IMR-90 (cell line): ENCODE measurements around the gene UBE2G1. TPM values are rescaled to one million over a fixed set of nuclear protein-coding genes. Genes with fewer than 3 reads are reported as not detected.

ENCODE experiments used
- ATAC-seq: fragments of 200-7000 bp; cut with Tn5 transposase; 2 replicates; pipeline ENCODE4 v1.9.1; 2020; ENCODE audit warnings: low read depth, mild to moderate bottlenecking, moderate library complexity
- BruUV-seq: library from RNA; stranded (reverse); fragments of 400-500 nt; replicated peaks from 2 replicates; lab custom pipeline; 2021; lab: Mats Ljungman, UMichigan
- CTCF ChIA-PET: fragments of 300-600 bp; formaldehyde crosslinking; extraction: SDS; loops from one replicate; lab custom pipeline; 2021; ENCODE audit warnings: antibody characterized with exemption; lab: Yijun Ruan, JAX
- POLR2A ChIA-PET: fragments of 300-600 bp; sonication (Branson Sonifier 250); formaldehyde crosslinking; loops from one replicate; lab custom pipeline; 2022; ENCODE audit warnings: antibody characterized with exemption; ENCODE audit not compliant: unreplicated experiment; lab: Charles Lee
- DNase-seq: peaks from one replicate; pipeline ENCODE4 v3.0.0; 2013
- H2AFZ ChIP-seq: replicated peaks from 2 replicates; pipeline ENCODE3; 2013; ENCODE audit warnings: low read length, mild to moderate bottlenecking; ENCODE audit not compliant: poor library complexity
- H2AK5ac ChIP-seq: 2 replicates; pipeline ENCODE4 v1.6.1; 2013; ENCODE audit warnings: low read depth, low read length, inconsistent platforms
- H2AK9ac ChIP-seq: replicated peaks from 2 replicates; pipeline ENCODE3; 2013; ENCODE audit warnings: mild to moderate bottlenecking, low read depth, low read length, moderate library complexity; ENCODE audit not compliant: poor library complexity
- H2BK120ac ChIP-seq: 2 replicates; pipeline ENCODE4 v1.6.1; 2013; ENCODE audit warnings: low read depth, low read length, inconsistent platforms
- H2BK15ac ChIP-seq: 3 replicates; pipeline ENCODE4 v1.6.1; 2013; ENCODE audit warnings: low read depth, low read length, inconsistent platforms
- H2BK20ac ChIP-seq: 2 replicates; pipeline ENCODE4 v1.6.1; 2013; ENCODE audit warnings: low read depth, mild to moderate bottlenecking, inconsistent platforms, low read length, moderate library complexity
- H2BK5ac ChIP-seq: 2 replicates; pipeline ENCODE4 v1.6.1; 2013; ENCODE audit warnings: mild to moderate bottlenecking, low read depth, low read length, inconsistent platforms; ENCODE audit not compliant: poor library complexity, severe bottlenecking
- H3K14ac ChIP-seq: replicated peaks from 2 replicates; pipeline ENCODE4 v1.6.1; 2013; ENCODE audit warnings: low read depth, low read length, inconsistent platforms
- H3K18ac ChIP-seq: 2 replicates; pipeline ENCODE4 v1.6.1; 2013; ENCODE audit warnings: low read depth, low read length, control low read depth
- H3K23ac ChIP-seq: 2 replicates; pipeline ENCODE4 v1.6.1; 2013; ENCODE audit warnings: low read depth, low read length, inconsistent platforms
- H3K27ac ChIP-seq: 2 replicates; pipeline ENCODE4 v1.5.1; 2013; ENCODE audit warnings: mild to moderate bottlenecking, control low read depth, low read length; ENCODE audit not compliant: insufficient read depth
- H3K27me3 ChIP-seq: 2 replicates; pipeline ENCODE4 v1.6.1; 2013; ENCODE audit warnings: low read length; ENCODE audit not compliant: control insufficient read depth, insufficient read depth
- H3K36me3 ChIP-seq: 2 replicates; pipeline ENCODE4 v1.6.1; 2013; ENCODE audit warnings: low read length, mixed read lengths; ENCODE audit not compliant: control insufficient read depth, insufficient read depth
- H3K4ac ChIP-seq: 2 replicates; pipeline ENCODE4 v1.6.1; 2013; ENCODE audit warnings: low read depth, low read length, inconsistent platforms
- H3K4me1 ChIP-seq: 2 replicates; pipeline ENCODE4 v1.6.1; 2013; ENCODE audit warnings: low read length, mixed read lengths; ENCODE audit not compliant: control insufficient read depth, insufficient read depth
- H3K4me2 ChIP-seq: 2 replicates; pipeline ENCODE4 v1.6.1; 2013; ENCODE audit warnings: low read depth, mild to moderate bottlenecking, control low read depth, low read length, moderate library complexity
- H3K4me3 ChIP-seq: 2 replicates; pipeline ENCODE4 v1.5.1; 2013; ENCODE audit warnings: low read depth, mild to moderate bottlenecking, control low read depth, low read length, moderate library complexity; ENCODE audit not compliant: insufficient read depth
- H3K56ac ChIP-seq: 2 replicates; pipeline ENCODE4 v1.6.1; 2013; ENCODE audit warnings: low read length, inconsistent platforms; ENCODE audit not compliant: insufficient read depth; ENCODE audit errors: extremely low read depth
- H3K79me1 ChIP-seq, 2 experiments: 2 replicates each; pipeline ENCODE4 v1.6.1; 2013; ENCODE audit warnings: low read length in 2 of 2, inconsistent platforms in 1 of 2, low read depth in 1 of 2
- H3K9ac ChIP-seq: 2 replicates; pipeline ENCODE4 v1.6.1; 2013; ENCODE audit warnings: low read depth, low read length, control low read depth
- H3K9me1 ChIP-seq: 2 replicates; pipeline ENCODE4 v1.6.1; 2013; ENCODE audit warnings: low read length, inconsistent platforms; ENCODE audit not compliant: insufficient read depth
- H3K9me3 ChIP-seq: 2 replicates; pipeline ENCODE4 v1.6.1; 2013; ENCODE audit warnings: low read length; ENCODE audit not compliant: control insufficient read depth, insufficient read depth
- H4K20me1 ChIP-seq: 2 replicates; pipeline ENCODE4 v1.6.1; 2013; ENCODE audit warnings: low read length, inconsistent platforms; ENCODE audit not compliant: insufficient read depth
- H4K5ac ChIP-seq: 2 replicates; pipeline ENCODE4 v1.6.1; 2013; ENCODE audit warnings: mild to moderate bottlenecking, low read depth, low read length, control low read depth
- H4K8ac ChIP-seq, 2 experiments: 2 replicates each; pipeline ENCODE4 v1.6.1; 2013; ENCODE audit warnings: low read depth in 2 of 2, low read length in 2 of 2, control low read depth in 1 of 2, inconsistent platforms in 1 of 2
- H4K91ac ChIP-seq: 2 replicates; pipeline ENCODE4 v1.6.1; 2013; ENCODE audit warnings: low read depth, low read length, inconsistent platforms; ENCODE audit not compliant: insufficient read depth
- CEBPB ChIP-seq: IDR thresholded peaks from 2 replicates; pipeline ENCODE4 v1.6.1; 2012; ENCODE audit warnings: low read depth, low read length, improper control_type of control experiment
- CHD1 ChIP-seq: IDR thresholded peaks from 2 replicates; pipeline ENCODE4 v1.6.1; 2012; ENCODE audit warnings: low read depth, low read length, improper control_type of control experiment
- FOS ChIP-seq: fragments of 150-350 bp; IDR thresholded peaks from 2 replicates; pipeline ENCODE4 v1.6.1; 2016; ENCODE audit warnings: low read depth, low read length
- MAZ ChIP-seq: IDR thresholded peaks from 2 replicates; pipeline ENCODE4 v1.6.1; 2012; ENCODE audit warnings: low read depth, mild to moderate bottlenecking, low read length, improper control_type of control experiment, moderate library complexity, borderline replicate concordance
- MXI1 ChIP-seq: IDR thresholded peaks from 2 replicates; pipeline ENCODE4 v1.6.1; 2012; ENCODE audit warnings: low read depth, mild to moderate bottlenecking, low read length, moderate library complexity, borderline replicate concordance
- RAD21 ChIP-seq: IDR thresholded peaks from 2 replicates; pipeline ENCODE4 v1.6.1; 2012; ENCODE audit warnings: low read length, improper control_type of control experiment
- RCOR1 ChIP-seq: IDR thresholded peaks from 2 replicates; pipeline ENCODE4 v1.6.1; 2012; ENCODE audit warnings: mild to moderate bottlenecking, low read length, improper control_type of control experiment; ENCODE audit not compliant: insufficient replicate concordance
- RFX5 ChIP-seq: IDR thresholded peaks from 2 replicates; pipeline ENCODE4 v1.8.0; 2012; ENCODE audit warnings: low read depth, mild to moderate bottlenecking, low read length, moderate library complexity
- WGBS, 2 experiments: methylation state at CpG; one replicate each; pipeline versions ENCODE4 v1.1.5 to v1.1.7; 2013; ENCODE audit warnings: missing lambda C conversion rate in 2 of 2; ENCODE audit not compliant: insufficient read length in 1 of 2; ENCODE audit errors: extremely low coverage in 2 of 2; 5-methylcytosine and 5-hydroxymethylcytosine counted together
- dilution Hi-C: fragments of 300-500 bp; cut with HindIII; formaldehyde crosslinking; loops from one replicate; pipeline ENCODE4 v1.14.3; 2018; ENCODE audit warnings: low sequenced_read_pairs; ENCODE audit not compliant: unreplicated experiment
- in situ Hi-C: fragments of 300-500 bp; cut with MboI; formaldehyde crosslinking; loops from 3 replicates; pipeline ENCODE4 v1.14.3; 2019; ENCODE audit warnings: low sequenced_read_pairs, inconsistent platforms, mixed read lengths
- intact Hi-C: fragments of 100-400 bp; cut with micrococcal nuclease; formaldehyde crosslinking; loops from 2 replicates; pipeline ENCODE4 v1.10.0; 2022
- polyA plus RNA-seq, 3 experiments: library from polyadenylated mRNA; depleted of rRNA; stranded (reverse); fragments of >200 nt; gene quantifications; 2 replicates each; pipeline ENCODE4 v1.2.3, GENCODE V29; 2012; ENCODE audit warnings: low replicate concordance in 1 of 3
- total RNA-seq: library from RNA; depleted of rRNA; stranded (reverse); fragments of >200 nt; gene quantifications from 2 replicates; pipeline ENCODE4 v1.2.3, GENCODE V29; 2012
- TF ChIP-seq, protein P1 (sequence below): fragments of 150-350 bp; IDR thresholded peaks from 2 replicates; pipeline ENCODE4 v1.6.1; 2017; ENCODE audit warnings: mild to moderate bottlenecking, antibody characterized with exemption, low read length, low read depth

The UBE2G1 gene
- total and polyA plus RNA-seq, 2 of the 4 experiments (the other 2 are of a cell fraction): 26.3 to 26.6 TPM

DNA sequence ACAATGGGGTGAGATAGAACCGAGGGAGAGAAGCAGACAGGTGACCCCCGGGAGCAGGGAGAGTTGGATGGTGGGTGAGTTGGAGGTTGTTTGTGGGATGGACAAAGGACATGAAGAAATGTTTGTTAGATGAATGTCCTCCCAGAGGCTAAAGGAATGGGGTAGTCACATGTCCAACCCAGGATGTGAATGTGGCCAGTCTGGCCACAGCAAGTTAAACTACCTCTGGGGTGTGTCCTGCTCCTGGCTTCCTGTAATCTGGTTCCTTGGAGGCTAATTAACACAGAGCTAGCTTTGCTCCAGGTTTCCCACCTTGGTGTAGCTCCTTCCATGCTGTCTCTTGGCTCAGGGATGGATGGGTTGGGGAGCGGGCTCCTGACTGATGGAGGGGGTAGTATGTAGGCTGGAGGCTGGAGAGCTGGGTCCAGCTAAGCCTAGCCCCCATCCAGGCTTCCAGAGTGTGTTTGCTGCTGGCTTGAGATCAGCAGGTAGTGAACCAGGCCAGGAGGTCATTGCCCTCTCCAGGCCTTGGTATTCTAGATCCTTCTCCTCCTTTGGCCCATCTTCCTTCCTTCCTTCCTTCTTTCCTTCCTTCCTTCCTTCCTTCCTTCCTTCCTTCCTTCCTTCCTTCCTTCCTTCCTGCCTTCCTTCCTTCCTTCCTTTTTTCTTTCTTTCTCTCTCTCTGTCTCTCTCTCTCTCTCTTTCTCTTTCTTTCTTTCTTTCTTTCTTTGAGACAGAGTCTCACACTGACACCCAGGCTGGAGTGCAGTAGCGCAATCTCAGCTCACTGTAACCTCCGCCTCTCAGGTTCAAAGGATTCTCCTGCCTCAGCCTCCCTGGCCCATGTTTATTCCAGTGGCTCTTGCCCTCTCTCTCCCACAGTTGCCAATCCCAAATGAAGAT is 28.0 kb upstream of the UBE2G1 start:
- Histone ChIP-seq H2AFZ (no peak overlapping the region), H3K79me1 (no peaks in the 10 kb centered on the region), H2BK15ac (no peak overlapping the region), H4K20me1 (no peaks in the 10 kb centered on the region), H3K56ac (no peak overlapping the region), H3K27me3 (peaks cover 4% of the 10 kb centered on the region; the same call in 1 of the 2 replicates), H3K4me1 (no peaks in the 10 kb centered on the region), H2BK5ac (no peak overlapping the region), H2AK5ac (no peak overlapping the region), H2BK20ac (no peak overlapping the region), H3K27ac (no peak overlapping the region), H3K4me2 (no peak overlapping the region), H3K4ac (no peak overlapping the region), H3K23ac (no peak overlapping the region), H4K91ac (no peak overlapping the region), H3K9me1 (no peaks in the 10 kb centered on the region), H3K9me3 (no peaks in the 10 kb centered on the region), H2AK9ac (no peak overlapping the region), H3K14ac (no peak overlapping the region; the same call in 1 of the 2 replicates), H4K8ac (no peak overlapping the region), H3K9ac (no peak overlapping the region), H3K4me3 (no peak overlapping the region), H2BK120ac (no peak overlapping the region), H3K36me3 (no peaks in the 10 kb centered on the region), H3K18ac (no peak overlapping the region), H4K5ac (no peak overlapping the region)
- intact Hi-C loops: no loop called here
- ChIA-PET POLR2A (no interaction called here), CTCF (no interaction called here)
- 93% methylated on average over 2 of the region's 5 CpGs; no CpG with 5 or more reads in 1 of the 2 experiments for WGBS, 2 experiments
- TF ChIP-seq CEBPB: no peak
- TF ChIP-seq MAZ: no peak
- TF ChIP-seq RCOR1: no peak
- TF ChIP-seq CHD1: no peak
- TF ChIP-seq FOS: no peak
- TF ChIP-seq MXI1: no peak
- no peak for TF ChIP-seq RFX5
- TF ChIP-seq RAD21: no peak
- TF ChIP-seq, protein P1, sequence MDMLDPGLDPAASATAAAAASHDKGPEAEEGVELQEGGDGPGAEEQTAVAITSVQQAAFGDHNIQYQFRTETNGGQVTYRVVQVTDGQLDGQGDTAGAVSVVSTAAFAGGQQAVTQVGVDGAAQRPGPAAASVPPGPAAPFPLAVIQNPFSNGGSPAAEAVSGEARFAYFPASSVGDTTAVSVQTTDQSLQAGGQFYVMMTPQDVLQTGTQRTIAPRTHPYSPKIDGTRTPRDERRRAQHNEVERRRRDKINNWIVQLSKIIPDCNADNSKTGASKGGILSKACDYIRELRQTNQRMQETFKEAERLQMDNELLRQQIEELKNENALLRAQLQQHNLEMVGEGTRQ: no peak
- ATAC-seq: no peak
- BruUV-seq: no TSS peak
- DNase-seq: no peak
- dilution Hi-C loops: no loop called here
- in situ Hi-C loops: no loop called here
